Common myeloid progenitor, CD34-positive (primary cell): Measurements from ENCODE around the gene CNPY3.

Source experiments
- CTCF ChIA-PET: fragments of 350-600 bp; sonication (Branson Sonifier 250); formaldehyde crosslinking; loops from one replicate; lab custom pipeline; 2021; ENCODE audit warnings: antibody characterized with exemption; lab: Charles Lee
- POLR2A ChIA-PET: fragments of 350-600 bp; sonication (Branson Sonifier 250); formaldehyde crosslinking; loops from one replicate; lab custom pipeline; 2021; ENCODE audit warnings: antibody characterized with exemption; lab: Charles Lee
- DNase-seq, 3 donors: peaks; one replicate each; pipeline versions ENCODE4 v3.0.0 to v3.0.0-alpha.2; 2013
- H3K27ac ChIP-seq, 2 experiments: 1 replicate in 1 of 2; 2 replicates in 1 of 2; pipeline ENCODE4 v1.7.0; 2013; ENCODE audit warnings: inconsistent platforms in 2 of 2, low read length in 2 of 2, mild to moderate bottlenecking in 2 of 2, low read depth in 1 of 2, moderate library complexity in 1 of 2; ENCODE audit not compliant: severe bottlenecking in 2 of 2, insufficient read depth in 1 of 2, poor library complexity in 1 of 2
- H3K27me3 ChIP-seq, 5 experiments: replicated peaks in 2 of 5; 1 replicate in 3 of 5; 2 replicates in 2 of 5; pipeline versions ENCODE4 v1.6.1 to v1.7.0; 2013; ENCODE audit warnings: low read length in 4 of 5, mild to moderate bottlenecking in 2 of 5, moderate library complexity in 2 of 5, inconsistent platforms in 1 of 5; ENCODE audit not compliant: insufficient read depth in 5 of 5, control insufficient read depth in 4 of 5
- H3K36me3 ChIP-seq, 4 experiments: 1 replicate in 2 of 4; 2 replicates in 2 of 4; pipeline versions ENCODE4 v1.6.1 to v1.7.0; 2013; ENCODE audit warnings: low read length in 3 of 4, control low read depth in 1 of 4, mild to moderate bottlenecking in 1 of 4; ENCODE audit not compliant: control insufficient read depth in 4 of 4, insufficient read depth in 4 of 4
- H3K4me1 ChIP-seq, 4 experiments: 1 replicate in 3 of 4; 2 replicates in 1 of 4; pipeline versions ENCODE4 v1.6.1 to v1.7.1; 2013; ENCODE audit warnings: low read length in 3 of 4, mild to moderate bottlenecking in 3 of 4, control low read depth in 1 of 4, inconsistent platforms in 1 of 4, moderate library complexity in 1 of 4; ENCODE audit not compliant: control insufficient read depth in 4 of 4, insufficient read depth in 4 of 4; ENCODE audit errors: control extremely low read depth in 1 of 4
- H3K4me3 ChIP-seq, 7 experiments: 1 replicate in 4 of 7; 2 replicates in 3 of 7; pipeline versions ENCODE4 v1.5.1 to v1.7.0; 2013; ENCODE audit warnings: mild to moderate bottlenecking in 7 of 7, low read length in 6 of 7, moderate library complexity in 6 of 7, inconsistent platforms in 2 of 7, low read depth in 2 of 7, control low read depth in 1 of 7; ENCODE audit not compliant: insufficient read depth in 4 of 7, control insufficient read depth in 1 of 7; ENCODE audit errors: extremely low read depth in 1 of 7
- H3K9me3 ChIP-seq, 5 experiments: 1 replicate in 4 of 5; 2 replicates in 1 of 5; pipeline versions ENCODE4 v1.6.1 to v1.7.1; 2013; ENCODE audit warnings: low read length in 4 of 5, mild to moderate bottlenecking in 2 of 5, inconsistent platforms in 1 of 5, low read depth in 1 of 5, moderate library complexity in 1 of 5; ENCODE audit not compliant: control insufficient read depth in 4 of 5, insufficient read depth in 2 of 5; ENCODE audit errors: control extremely low read depth in 1 of 5
- WGBS: methylation state at CpG from one replicate; pipeline ENCODE4 v1.1.5; 2013; ENCODE audit not compliant: insufficient coverage; 5-methylcytosine and 5-hydroxymethylcytosine counted together

The CNPY3 gene

GRCh38 chr6:42962096-42962495 lies 32.8 kb downstream of the CNPY3 start:
- POLR2A ChIA-PET = no interaction called here
- H3K4me1 ChIP-seq = peaks cover 0 to 17% (median 11%) of the 10 kb centered on the region in 4 experiments

GRCh38 chr6:42962502-42963178 lies 33.4 kb downstream of the CNPY3 start:
- ChIA-PET CTCF (interaction anchor here (0.5 to 2.4 kb wide), 4 partner anchors 22 to 219 kb away, joined by 3 to 8 read pairs (median 3); partner anchors contain the start of gene CNPY3), POLR2A (no interaction called here)

More at GRCh38 chr6:42962096-42962495, 32.8 kb downstream of the CNPY3 start:
- H3K27ac ChIP-seq = no peak overlapping the region
- no peaks in the 10 kb centered on the region for H3K9me3 ChIP-seq
- 93% methylated on average over 12 of the region's 12 CpGs for WGBS
- peaks cover 0 to 16% (median 3%) of the 10 kb centered on the region in 5 experiments for H3K27me3 ChIP-seq
- H3K4me3 ChIP-seq = no peak overlapping the region
- CTCF ChIA-PET = interaction anchor here (0.5 to 1.3 kb wide), 4 partner anchors 9 to 219 kb away, joined by 3 to 7 read pairs (median 3); no protein-coding TSS in a partner anchor
- no peak for DNase-seq
- peaks cover 8 to 42% (median 26%) of the 10 kb centered on the region in 4 experiments for H3K36me3 ChIP-seq

GRCh38 chr6:42963179-42963854 lies 34.0 kb downstream of the CNPY3 start:
- Histone ChIP-seq H3K36me3 (peaks cover 8 to 52% (median 30%) of the 10 kb centered on the region in 4 experiments), H3K27me3 (peaks cover 0 to 16% (median 3%) of the 10 kb centered on the region in 5 experiments), H3K27ac (no peak overlapping the region), H3K4me3 (no peak overlapping the region), H3K9me3 (no peaks in the 10 kb centered on the region), H3K4me1 (peaks cover 0 to 17% (median 11%) of the 10 kb centered on the region in 4 experiments)
- no peak for DNase-seq
- CTCF ChIA-PET = interaction anchor here (0.8 to 3.6 kb wide), 7 partner anchors 11 to 62 kb away, joined by 3 to 15 read pairs (median 8); partner anchors contain the start of genes CNPY3, KLHDC3 and MEA1
- WGBS = 96% methylated on average over 5 of the region's 12 CpGs
- POLR2A ChIA-PET = no interaction called here

More at GRCh38 chr6:42962502-42963178, 33.4 kb downstream of the CNPY3 start:
- no peaks in the 10 kb centered on the region for H3K9me3 ChIP-seq
- WGBS = 94% methylated on average over 8 of the region's 13 CpGs
- no peak overlapping the region for H3K4me3 ChIP-seq
- peaks cover 8 to 48% (median 28%) of the 10 kb centered on the region in 4 experiments for H3K36me3 ChIP-seq
- peaks cover 0 to 17% (median 11%) of the 10 kb centered on the region in 4 experiments for H3K4me1 ChIP-seq
- no peak overlapping the region for H3K27ac ChIP-seq
- no peak for DNase-seq
- peaks cover 0 to 16% (median 3%) of the 10 kb centered on the region in 5 experiments for H3K27me3 ChIP-seq

GRCh38 chr6:42963855-42964605 lies 34.8 kb downstream of the CNPY3 start:
- DNase-seq = peak; percentile 44 to 68 (median 66)
- peaks cover 0 to 17% (median 11%) of the 10 kb centered on the region in 4 experiments for H3K4me1 ChIP-seq
- CTCF ChIA-PET = interaction anchor here (0.8 to 3.6 kb wide), 11 partner anchors 11 to 62 kb away, joined by 3 to 15 read pairs (median 6); partner anchors contain the start of genes CNPY3, KLHDC3, MEA1 and PEX6

GRCh38 chr6:42966571-42966970 lies 37.3 kb downstream of the CNPY3 start:
- 88% methylated on average over 4 of the region's 7 CpGs for WGBS
- Histone ChIP-seq H3K36me3 (peaks cover 8 to 69% (median 40%) of the 10 kb centered on the region in 4 experiments), H3K27ac (no peak overlapping the region), H3K4me3 (no peak overlapping the region), H3K9me3 (no peaks in the 10 kb centered on the region), H3K27me3 (peaks cover 0 to 1% (median 0%) of the 10 kb centered on the region in 5 experiments), H3K4me1 (peaks cover 7 to 10% (median 8%) of the 10 kb centered on the region in 4 experiments)
- ChIA-PET POLR2A (no interaction called here), CTCF (interaction anchor here (1.3 to 3.6 kb wide), 4 partner anchors 8 to 65 kb away, joined by 4 to 15 read pairs (median 6); partner anchors contain the start of gene PEX6)
- DNase-seq = no peak

More at GRCh38 chr6:42963855-42964605, 34.8 kb downstream of the CNPY3 start:
- Histone ChIP-seq H3K9me3 (no peaks in the 10 kb centered on the region), H3K27me3 (peaks cover 0 to 16% (median 3%) of the 10 kb centered on the region in 5 experiments), H3K36me3 (peaks cover 8 to 59% (median 33%) of the 10 kb centered on the region in 4 experiments), H3K4me3 (no peak overlapping the region), H3K27ac (no peak overlapping the region)
- 94% methylated on average over 8 of the region's 9 CpGs for WGBS
- POLR2A ChIA-PET = no interaction called here

- 97% methylated on average over 11 of the region's 11 CpGs for WGBS
- ChIA-PET CTCF (interaction anchor here (1.3 kb wide), 1 partner anchor 44 kb away, joined by 4 read pairs; no protein-coding TSS in a partner anchor), POLR2A (no interaction called here)
- Histone ChIP-seq H3K9me3 (no peaks in the 10 kb centered on the region), H3K27ac (no peak overlapping the region), H3K4me1 (peaks cover 7 to 16% (median 11%) of the 10 kb centered on the region in 4 experiments), H3K4me3 (no peak overlapping the region), H3K36me3 (peaks cover 8 to 69% (median 38%) of the 10 kb centered on the region in 4 experiments), H3K27me3 (no peaks in the 10 kb centered on the region)
- no peak for DNase-seq
Measured at GRCh38 chr6:42967228-42967627, 37.9 kb downstream of the CNPY3 start.
